IMR-90 (cell line): ENCODE measurements around the gene COL9A3. TPM values are rescaled to one million over a fixed set of nuclear protein-coding genes. Genes with fewer than 3 reads are reported as not detected.

Experiments used
- ATAC-seq: fragments of 200-7000 bp; cut with Tn5 transposase; 2 replicates; pipeline ENCODE4 v1.9.1; 2020; ENCODE audit warnings: low read depth, mild to moderate bottlenecking, moderate library complexity
- BruUV-seq: library from RNA; stranded (reverse); fragments of 400-500 nt; replicated peaks from 2 replicates; lab custom pipeline; 2021; lab: Mats Ljungman, UMichigan
- CTCF ChIA-PET: fragments of 300-600 bp; formaldehyde crosslinking; extraction: SDS; loops from one replicate; lab custom pipeline; 2021; ENCODE audit warnings: antibody characterized with exemption; lab: Yijun Ruan, JAX
- POLR2A ChIA-PET: fragments of 300-600 bp; sonication (Branson Sonifier 250); formaldehyde crosslinking; loops from one replicate; lab custom pipeline; 2022; ENCODE audit warnings: antibody characterized with exemption; ENCODE audit not compliant: unreplicated experiment; lab: Charles Lee
- DNase-seq: peaks from one replicate; pipeline ENCODE4 v3.0.0; 2013
- H2AFZ ChIP-seq: replicated peaks from 2 replicates; pipeline ENCODE3; 2013; ENCODE audit warnings: low read length, mild to moderate bottlenecking; ENCODE audit not compliant: poor library complexity
- H2AK5ac ChIP-seq: 2 replicates; pipeline ENCODE4 v1.6.1; 2013; ENCODE audit warnings: low read depth, low read length, inconsistent platforms
- H2AK9ac ChIP-seq: replicated peaks from 2 replicates; pipeline ENCODE3; 2013; ENCODE audit warnings: mild to moderate bottlenecking, low read depth, low read length, moderate library complexity; ENCODE audit not compliant: poor library complexity
- H2BK120ac ChIP-seq: 2 replicates; pipeline ENCODE4 v1.6.1; 2013; ENCODE audit warnings: low read depth, low read length, inconsistent platforms
- H2BK15ac ChIP-seq: 3 replicates; pipeline ENCODE4 v1.6.1; 2013; ENCODE audit warnings: low read depth, low read length, inconsistent platforms
- H2BK20ac ChIP-seq: 2 replicates; pipeline ENCODE4 v1.6.1; 2013; ENCODE audit warnings: low read depth, mild to moderate bottlenecking, inconsistent platforms, low read length, moderate library complexity
- H2BK5ac ChIP-seq: 2 replicates; pipeline ENCODE4 v1.6.1; 2013; ENCODE audit warnings: mild to moderate bottlenecking, low read depth, low read length, inconsistent platforms; ENCODE audit not compliant: poor library complexity, severe bottlenecking
- H3K14ac ChIP-seq: replicated peaks from 2 replicates; pipeline ENCODE4 v1.6.1; 2013; ENCODE audit warnings: low read depth, low read length, inconsistent platforms
- H3K18ac ChIP-seq: 2 replicates; pipeline ENCODE4 v1.6.1; 2013; ENCODE audit warnings: low read depth, low read length, control low read depth
- H3K23ac ChIP-seq: 2 replicates; pipeline ENCODE4 v1.6.1; 2013; ENCODE audit warnings: low read depth, low read length, inconsistent platforms
- H3K27ac ChIP-seq: 2 replicates; pipeline ENCODE4 v1.5.1; 2013; ENCODE audit warnings: mild to moderate bottlenecking, control low read depth, low read length; ENCODE audit not compliant: insufficient read depth
- H3K27me3 ChIP-seq: 2 replicates; pipeline ENCODE4 v1.6.1; 2013; ENCODE audit warnings: low read length; ENCODE audit not compliant: control insufficient read depth, insufficient read depth
- H3K36me3 ChIP-seq: 2 replicates; pipeline ENCODE4 v1.6.1; 2013; ENCODE audit warnings: low read length, mixed read lengths; ENCODE audit not compliant: control insufficient read depth, insufficient read depth
- H3K4ac ChIP-seq: 2 replicates; pipeline ENCODE4 v1.6.1; 2013; ENCODE audit warnings: low read depth, low read length, inconsistent platforms
- H3K4me1 ChIP-seq: 2 replicates; pipeline ENCODE4 v1.6.1; 2013; ENCODE audit warnings: low read length, mixed read lengths; ENCODE audit not compliant: control insufficient read depth, insufficient read depth
- H3K4me2 ChIP-seq: 2 replicates; pipeline ENCODE4 v1.6.1; 2013; ENCODE audit warnings: low read depth, mild to moderate bottlenecking, control low read depth, low read length, moderate library complexity
- H3K4me3 ChIP-seq: 2 replicates; pipeline ENCODE4 v1.5.1; 2013; ENCODE audit warnings: low read depth, mild to moderate bottlenecking, control low read depth, low read length, moderate library complexity; ENCODE audit not compliant: insufficient read depth
- H3K56ac ChIP-seq: 2 replicates; pipeline ENCODE4 v1.6.1; 2013; ENCODE audit warnings: low read length, inconsistent platforms; ENCODE audit not compliant: insufficient read depth; ENCODE audit errors: extremely low read depth
- H3K79me1 ChIP-seq, 2 experiments: 2 replicates each; pipeline ENCODE4 v1.6.1; 2013; ENCODE audit warnings: low read length in 2 of 2, inconsistent platforms in 1 of 2, low read depth in 1 of 2
- H3K9ac ChIP-seq: 2 replicates; pipeline ENCODE4 v1.6.1; 2013; ENCODE audit warnings: low read depth, low read length, control low read depth
- H3K9me1 ChIP-seq: 2 replicates; pipeline ENCODE4 v1.6.1; 2013; ENCODE audit warnings: low read length, inconsistent platforms; ENCODE audit not compliant: insufficient read depth
- H3K9me3 ChIP-seq: 2 replicates; pipeline ENCODE4 v1.6.1; 2013; ENCODE audit warnings: low read length; ENCODE audit not compliant: control insufficient read depth, insufficient read depth
- H4K20me1 ChIP-seq: 2 replicates; pipeline ENCODE4 v1.6.1; 2013; ENCODE audit warnings: low read length, inconsistent platforms; ENCODE audit not compliant: insufficient read depth
- H4K5ac ChIP-seq: 2 replicates; pipeline ENCODE4 v1.6.1; 2013; ENCODE audit warnings: mild to moderate bottlenecking, low read depth, low read length, control low read depth
- H4K8ac ChIP-seq, 2 experiments: 2 replicates each; pipeline ENCODE4 v1.6.1; 2013; ENCODE audit warnings: low read depth in 2 of 2, low read length in 2 of 2, control low read depth in 1 of 2, inconsistent platforms in 1 of 2
- H4K91ac ChIP-seq: 2 replicates; pipeline ENCODE4 v1.6.1; 2013; ENCODE audit warnings: low read depth, low read length, inconsistent platforms; ENCODE audit not compliant: insufficient read depth
- BHLHE40 ChIP-seq: fragments of 150-350 bp; IDR thresholded peaks from 2 replicates; pipeline ENCODE4 v1.6.1; 2016; ENCODE audit warnings: mild to moderate bottlenecking, low read depth, low read length
- CEBPB ChIP-seq: IDR thresholded peaks from 2 replicates; pipeline ENCODE4 v1.6.1; 2012; ENCODE audit warnings: low read depth, low read length, improper control_type of control experiment
- CHD1 ChIP-seq: IDR thresholded peaks from 2 replicates; pipeline ENCODE4 v1.6.1; 2012; ENCODE audit warnings: low read depth, low read length, improper control_type of control experiment
- CTCF ChIP-seq: conservative IDR thresholded peaks from 2 replicates; pipeline ENCODE4 v1.5.1; 2012; ENCODE audit warnings: mild to moderate bottlenecking, low read depth, low read length, improper control_type of control experiment
- ELK1 ChIP-seq: fragments of 150-350 bp; IDR thresholded peaks from 2 replicates; pipeline ENCODE4 v1.6.1; 2016; ENCODE audit warnings: low read depth, mild to moderate bottlenecking, low read length, moderate library complexity, borderline replicate concordance
- FOS ChIP-seq: fragments of 150-350 bp; IDR thresholded peaks from 2 replicates; pipeline ENCODE4 v1.6.1; 2016; ENCODE audit warnings: low read depth, low read length
- MAFK ChIP-seq: IDR thresholded peaks from 2 replicates; pipeline ENCODE4 v1.6.1; 2012; ENCODE audit warnings: low read depth, low read length, improper control_type of control experiment
- MAZ ChIP-seq: IDR thresholded peaks from 2 replicates; pipeline ENCODE4 v1.6.1; 2012; ENCODE audit warnings: low read depth, mild to moderate bottlenecking, low read length, improper control_type of control experiment, moderate library complexity, borderline replicate concordance
- MXI1 ChIP-seq: IDR thresholded peaks from 2 replicates; pipeline ENCODE4 v1.6.1; 2012; ENCODE audit warnings: low read depth, mild to moderate bottlenecking, low read length, moderate library complexity, borderline replicate concordance
- NFE2L2 ChIP-seq: fragments of 150-350 bp; IDR thresholded peaks from 2 replicates; pipeline ENCODE4 v1.6.1; 2016; ENCODE audit warnings: low read depth, mild to moderate bottlenecking, low read length
- POLR2A ChIP-seq: IDR thresholded peaks from 2 replicates; pipeline ENCODE4 v1.6.1; 2012; ENCODE audit warnings: mild to moderate bottlenecking, low read depth, low read length
- RAD21 ChIP-seq: IDR thresholded peaks from 2 replicates; pipeline ENCODE4 v1.6.1; 2012; ENCODE audit warnings: low read length, improper control_type of control experiment
- RCOR1 ChIP-seq: IDR thresholded peaks from 2 replicates; pipeline ENCODE4 v1.6.1; 2012; ENCODE audit warnings: mild to moderate bottlenecking, low read length, improper control_type of control experiment; ENCODE audit not compliant: insufficient replicate concordance
- RFX5 ChIP-seq: IDR thresholded peaks from 2 replicates; pipeline ENCODE4 v1.8.0; 2012; ENCODE audit warnings: low read depth, mild to moderate bottlenecking, low read length, moderate library complexity
- SMC3 ChIP-seq: fragments of 150-350 bp; IDR thresholded peaks from 2 replicates; pipeline ENCODE4 v1.6.1; 2016; ENCODE audit warnings: low read depth, mild to moderate bottlenecking, antibody characterized with exemption, low read length, moderate library complexity
- USF2 ChIP-seq: fragments of 150-350 bp; IDR thresholded peaks from 2 replicates; pipeline ENCODE4 v1.6.1; 2017; ENCODE audit warnings: mild to moderate bottlenecking, antibody characterized with exemption, low read length, low read depth
- WGBS, 2 experiments: methylation state at CpG; one replicate each; pipeline versions ENCODE4 v1.1.5 to v1.1.7; 2013; ENCODE audit warnings: missing lambda C conversion rate in 2 of 2; ENCODE audit not compliant: insufficient read length in 1 of 2; ENCODE audit errors: extremely low coverage in 2 of 2; 5-methylcytosine and 5-hydroxymethylcytosine counted together
- dilution Hi-C: fragments of 300-500 bp; cut with HindIII; formaldehyde crosslinking; loops from one replicate; pipeline ENCODE4 v1.14.3; 2018; ENCODE audit warnings: low sequenced_read_pairs; ENCODE audit not compliant: unreplicated experiment
- in situ Hi-C: fragments of 300-500 bp; cut with MboI; formaldehyde crosslinking; loops from 3 replicates; pipeline ENCODE4 v1.14.3; 2019; ENCODE audit warnings: low sequenced_read_pairs, inconsistent platforms, mixed read lengths
- intact Hi-C: fragments of 100-400 bp; cut with micrococcal nuclease; formaldehyde crosslinking; loops from 2 replicates; pipeline ENCODE4 v1.10.0; 2022
- polyA plus RNA-seq, 3 experiments: library from polyadenylated mRNA; depleted of rRNA; stranded (reverse); fragments of >200 nt; gene quantifications; 2 replicates each; pipeline ENCODE4 v1.2.3, GENCODE V29; 2012; ENCODE audit warnings: low replicate concordance in 1 of 3
- total RNA-seq: library from RNA; depleted of rRNA; stranded (reverse); fragments of >200 nt; gene quantifications from 2 replicates; pipeline ENCODE4 v1.2.3, GENCODE V29; 2012

The COL9A3 gene
- total and polyA plus RNA-seq, 2 of the 4 experiments (the other 2 are of a cell fraction): 0.36 to 1.4 TPM

GRCh38 chr20:62873280-62873679 is 56.4 kb downstream of the COL9A3 start:
- in situ Hi-C loops (loop anchor here (10.0 kb wide), 1 partner anchor 142 kb away; no protein-coding TSS in a partner anchor), intact Hi-C loops (loop anchor here (1.0 kb wide), 1 partner anchor 136 kb away; no protein-coding TSS in a partner anchor), dilution Hi-C loops (no loop called here)
- Histone ChIP-seq H3K4me1 (peaks cover 7% of the 10 kb centered on the region; the same call in 1 of the 2 replicates), H3K4me2 (no peak overlapping the region), H3K18ac (no peak overlapping the region), H3K79me1 (no peaks in the 10 kb centered on the region), H4K91ac (no peak overlapping the region), H3K27ac (no peak overlapping the region), H2BK20ac (no peak overlapping the region), H2AK5ac (no peak overlapping the region), H3K4me3 (no peak overlapping the region), H2AK9ac (no peak overlapping the region), H2BK15ac (no peak overlapping the region), H2AFZ (no peak overlapping the region), H3K23ac (no peak overlapping the region), H3K36me3 (no peaks in the 10 kb centered on the region), H4K20me1 (no peaks in the 10 kb centered on the region), H3K4ac (no peak overlapping the region), H4K5ac (no peak overlapping the region), H3K56ac (no peak overlapping the region), H2BK5ac (no peak overlapping the region), H3K27me3 (0 out of 2 replicates have a peak, but pooled peaks cover 2% of the 10 kb centered on the region), H4K8ac (no peak overlapping the region), H2BK120ac (no peak overlapping the region), H3K9me3 (no peaks in the 10 kb centered on the region), H3K14ac (no peak overlapping the region), H3K9ac (no peak overlapping the region), H3K9me1 (no peaks in the 10 kb centered on the region; the same call in 1 of the 2 replicates)
- CTCF ChIA-PET: interaction anchor here (1.3 kb wide), 1 partner anchor 21 kb away, joined by 3 read pairs; no protein-coding TSS in a partner anchor
- POLR2A ChIA-PET: no interaction called here
- no TSS peak for BruUV-seq
- TF ChIP-seq MXI1: no peak
- TF ChIP-seq POLR2A: no peak
- TF ChIP-seq MAZ: no peak
- no peak for TF ChIP-seq SMC3
- no peak for TF ChIP-seq MAFK
- no peak for TF ChIP-seq RCOR1
- no peak for TF ChIP-seq USF2
- TF ChIP-seq ELK1: no peak
- no peak for TF ChIP-seq CEBPB
- TF ChIP-seq NFE2L2: no peak
- no peak for TF ChIP-seq CTCF
- TF ChIP-seq RFX5: no peak
- TF ChIP-seq FOS: no peak
- TF ChIP-seq CHD1: no peak
- TF ChIP-seq BHLHE40: no peak
- TF ChIP-seq RAD21: no peak
- no peak for ATAC-seq
- DNase-seq: no peak
- WGBS, 2 experiments: no CpG with 5 or more reads among the region's 7 CpGs
